Camera-type eye (tissue), 1 donor: ENCODE measurements around the gene OR1L6. TPM values are rescaled to one million over a fixed set of nuclear protein-coding genes. Genes with fewer than 3 reads are reported as not detected.

Experiments used
- total RNA-seq: library from RNA; depleted of rRNA; stranded (reverse); fragments of >200 nt; gene quantifications from one replicate; pipeline ENCODE4 v1.2.3, GENCODE V29; 2014

OR1L6 gene, protein sequence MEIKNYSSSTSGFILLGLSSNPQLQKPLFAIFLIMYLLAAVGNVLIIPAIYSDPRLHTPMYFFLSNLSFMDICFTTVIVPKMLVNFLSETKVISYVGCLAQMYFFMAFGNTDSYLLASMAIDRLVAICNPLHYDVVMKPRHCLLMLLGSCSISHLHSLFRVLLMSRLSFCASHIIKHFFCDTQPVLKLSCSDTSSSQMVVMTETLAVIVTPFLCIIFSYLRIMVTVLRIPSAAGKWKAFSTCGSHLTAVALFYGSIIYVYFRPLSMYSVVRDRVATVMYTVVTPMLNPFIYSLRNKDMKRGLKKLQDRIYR
- not detected for total RNA-seq

DNA sequence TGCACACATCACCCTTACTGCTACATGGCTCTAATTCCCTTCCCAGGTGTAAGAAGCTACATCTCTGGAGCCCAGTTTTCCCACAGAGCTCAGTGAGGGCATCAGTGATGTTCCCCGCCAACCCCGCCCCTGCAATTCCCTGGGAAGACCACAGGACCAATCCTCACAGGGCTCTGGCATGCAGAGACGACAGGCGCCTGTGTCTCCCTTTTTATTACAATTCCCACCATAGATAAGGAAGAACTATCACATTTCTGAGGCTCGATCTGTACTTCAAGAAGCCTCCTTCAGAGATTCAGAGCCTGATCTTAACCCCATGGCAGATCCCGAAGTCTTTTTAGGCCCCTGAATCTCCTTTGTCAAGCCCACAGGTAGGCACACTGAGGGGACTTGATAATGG is at the start of gene OR1L6:
TSS of gene OR1L6 (plus strand) at position 301 of the 400 bp plus-strand sequence. CDS start 7,545 bp downstream, outside the sequence.

DNA sequence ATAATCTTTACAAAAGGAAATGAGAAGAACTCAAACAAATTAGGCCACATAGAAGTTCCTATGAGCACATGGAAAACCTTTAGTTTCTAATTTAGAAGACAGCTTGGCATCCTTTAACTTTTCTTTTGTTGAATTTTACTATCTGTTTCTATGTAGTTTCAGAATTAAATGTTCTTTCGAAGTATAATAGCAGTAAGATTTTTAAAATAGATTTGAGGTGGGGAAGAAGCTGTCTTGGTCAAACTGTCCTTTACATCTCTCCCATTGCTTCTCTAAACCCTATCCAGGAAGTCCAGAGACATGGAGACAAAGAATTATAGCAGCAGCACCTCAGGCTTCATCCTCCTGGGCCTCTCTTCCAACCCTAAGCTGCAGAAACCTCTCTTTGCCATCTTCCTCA is 18.4 kb upstream of the OR1L6 start, which contains the start of gene OR1L4:
TSS of gene OR1L4 (plus strand) at position 301 of the 400 bp plus-strand sequence. CDS start at position 301, 0 bp downstream.

DNA sequence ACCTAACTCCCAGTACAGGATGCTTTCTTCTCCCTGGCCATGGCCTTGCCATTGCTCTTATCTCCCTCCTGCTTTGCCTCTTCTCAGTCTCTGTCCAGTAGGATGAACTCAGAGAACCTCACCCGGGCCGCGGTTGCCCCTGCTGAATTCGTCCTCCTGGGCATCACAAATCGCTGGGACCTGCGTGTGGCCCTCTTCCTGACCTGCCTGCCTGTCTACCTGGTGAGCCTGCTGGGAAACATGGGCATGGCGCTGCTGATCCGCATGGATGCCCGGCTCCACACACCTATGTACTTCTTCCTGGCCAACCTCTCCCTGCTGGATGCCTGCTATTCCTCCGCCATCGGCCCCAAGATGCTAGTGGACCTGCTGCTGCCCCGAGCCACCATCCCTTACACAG is 46.7 kb downstream of the OR1L6 start, which contains the start of gene OR5C1:
TSS of gene OR5C1 (plus strand) at position 103 of the 400 bp plus-strand sequence. CDS start at position 103, 0 bp downstream.

Other genes with a start within 250 kb of the OR1L6 start
- not detected for gene OR1J2, start 231.5 kb upstream of the OR1L6 start, total RNA-seq
- gene OR1J4, start 223.2 kb upstream of the OR1L6 start, total RNA-seq = not detected
- gene OR1N1, start 215.0 kb upstream of the OR1L6 start, total RNA-seq = not detected
- gene OR1N2, start 189.2 kb upstream of the OR1L6 start, total RNA-seq = not detected
- gene OR1L8, start 158.9 kb upstream of the OR1L6 start, total RNA-seq = not detected
- not detected for gene OR1Q1, start 127.6 kb upstream of the OR1L6 start, total RNA-seq
- gene OR1B1, start 84.7 kb upstream of the OR1L6 start, total RNA-seq = not detected
- not detected for gene OR1L1, start 80.6 kb upstream of the OR1L6 start, total RNA-seq
- not detected for gene OR1L3, start 67.2 kb upstream of the OR1L6 start, total RNA-seq
- not detected for gene OR1L4, start 18.3 kb upstream of the OR1L6 start, total RNA-seq
- not detected for gene OR5C1, start 46.6 kb downstream of the OR1L6 start, total RNA-seq
- gene OR1K1, start 57.8 kb downstream of the OR1L6 start, total RNA-seq = not detected
- gene PDCL, start 86.3 kb downstream of the OR1L6 start, total RNA-seq = 54.4 TPM
- gene RC3H2, start 163.1 kb downstream of the OR1L6 start, total RNA-seq = 77.6 TPM
- 29.5 TPM for gene ZBTB6, start 171.0 kb downstream of the OR1L6 start, total RNA-seq
- 18.4 TPM for gene ZBTB26, start 189.2 kb downstream of the OR1L6 start, total RNA-seq
- gene RABGAP1, start 198.7 kb downstream of the OR1L6 start, total RNA-seq = 106 TPM